SK-N-SH (cell line): ENCODE measurements around the gene GRIN1.

Experiments used
- EP300 ChIP-seq, 2 experiments: IDR thresholded peaks; 2 replicates each; pipeline versions ENCODE4 v1.4.0 to v1.6.1; 2012; ENCODE audit warnings: borderline replicate concordance in 1 of 2, low read depth in 1 of 2, low read length in 1 of 2
- EZH2phosphoT487 ChIP-seq: fragments of 200-600 bp; sonication (generic); IDR thresholded peaks from 2 replicates; pipeline ENCODE4 v1.6.1; 2017; ENCODE audit warnings: low read depth, mixed run types, mild to moderate bottlenecking, antibody characterized with exemption, moderate library complexity, borderline replicate concordance
- FOXM1 ChIP-seq: IDR thresholded peaks from 2 replicates; pipeline ENCODE4 v1.4.0; 2012; ENCODE audit warnings: low read depth, mild to moderate bottlenecking
- GATA2 ChIP-seq: sonication (generic); formaldehyde crosslinking; IDR thresholded peaks from 2 replicates; pipeline ENCODE4 v1.5.0; 2020; ENCODE audit warnings: mild to moderate bottlenecking, missing genetic modification reagents
- MXI1 ChIP-seq: IDR thresholded peaks from 2 replicates; pipeline ENCODE4 v1.6.1; 2012; ENCODE audit warnings: mild to moderate bottlenecking, low read depth, low read length, improper control_type of control experiment
- POLR2AphosphoS5 ChIP-seq: IDR thresholded peaks from 2 replicates; pipeline ENCODE4 v1.6.1; 2012; ENCODE audit warnings: low read depth, low read length
- RAD21 ChIP-seq: IDR thresholded peaks from 2 replicates; pipeline ENCODE4 v1.6.1; 2012; ENCODE audit warnings: mild to moderate bottlenecking, low read length
- SMC3 ChIP-seq: IDR thresholded peaks from 2 replicates; pipeline ENCODE4 v1.6.1; 2012; ENCODE audit warnings: low read depth, low read length, improper control_type of control experiment
- TAF1 ChIP-seq: IDR thresholded peaks from 2 replicates; pipeline ENCODE4 v1.6.1; 2012; ENCODE audit warnings: low read depth, mild to moderate bottlenecking, low read length, moderate library complexity, borderline replicate concordance
- TF ChIP-seq, protein P1 (sequence below): fragments of 200-600 bp; sonication (generic); IDR thresholded peaks from 2 replicates; pipeline ENCODE4 v1.6.1; 2017; ENCODE audit warnings: antibody characterized with exemption, mild to moderate bottlenecking, moderate library complexity
- TF ChIP-seq, protein P2 (sequence below): IDR thresholded peaks from 2 replicates; pipeline ENCODE4 v1.6.1; 2012; ENCODE audit warnings: mild to moderate bottlenecking, low read depth, low read length, moderate library complexity
- TF ChIP-seq, protein P3 (sequence below): IDR thresholded peaks from 2 replicates; pipeline ENCODE4 v1.4.0; 2012; ENCODE audit warnings: low read depth
- TF ChIP-seq, protein P4 (sequence below): IDR thresholded peaks from 2 replicates; pipeline ENCODE4 v1.4.0; 2012; ENCODE audit warnings: low read depth, borderline replicate concordance

DNA sequence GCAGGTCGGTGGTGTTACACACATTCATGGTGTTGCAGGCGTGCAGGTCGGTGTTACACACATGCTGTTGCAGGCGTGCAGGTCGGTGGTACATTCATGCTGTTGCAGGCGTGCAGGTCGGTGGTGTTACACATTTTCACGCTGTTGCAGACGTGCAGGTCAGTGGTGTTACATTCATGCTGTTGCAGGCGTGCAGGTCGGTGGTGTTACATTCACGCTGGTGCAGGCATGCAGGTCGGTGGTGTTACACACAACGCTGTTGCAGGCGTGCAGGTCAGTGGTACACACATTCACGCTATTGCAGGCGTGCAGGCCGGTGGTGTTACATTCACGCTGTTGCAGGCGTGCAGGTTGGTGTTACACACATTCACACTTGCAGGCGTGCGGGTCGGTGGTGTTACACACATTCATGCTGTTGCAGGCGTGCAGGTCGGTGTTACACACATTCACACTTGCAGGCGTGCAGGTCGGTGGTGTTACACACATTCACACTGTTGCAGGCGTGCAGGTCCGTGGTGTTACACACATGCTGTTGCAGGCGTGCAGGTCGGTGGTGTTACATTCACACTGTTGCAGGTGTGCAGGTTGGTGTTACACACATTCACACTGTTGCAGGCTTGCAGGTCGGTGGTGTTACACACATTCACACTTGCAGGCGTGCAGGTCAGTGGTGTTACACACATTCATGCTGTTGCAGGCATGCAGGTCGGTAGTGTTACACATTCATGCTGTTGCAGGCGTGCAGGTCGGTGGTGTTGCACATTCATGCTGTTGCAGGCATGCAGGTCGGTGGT lies 35.6 kb upstream of the GRIN1 start:
- TF ChIP-seq EP300 (IDR thresholded peaks at IDR 0.05; ENCODE audit: borderline replicate concordance in 1 of 2, low read depth in 1 of 2, low read length in 1 of 2) (no peak), TAF1 (no peak), GATA2 (no peak), FOXM1 (no peak), POLR2AphosphoS5 (no peak), EZH2phosphoT487 (no peak), MXI1 (no peak), RAD21 (no peak), SMC3 (no peak)
- TF ChIP-seq, protein P1, sequence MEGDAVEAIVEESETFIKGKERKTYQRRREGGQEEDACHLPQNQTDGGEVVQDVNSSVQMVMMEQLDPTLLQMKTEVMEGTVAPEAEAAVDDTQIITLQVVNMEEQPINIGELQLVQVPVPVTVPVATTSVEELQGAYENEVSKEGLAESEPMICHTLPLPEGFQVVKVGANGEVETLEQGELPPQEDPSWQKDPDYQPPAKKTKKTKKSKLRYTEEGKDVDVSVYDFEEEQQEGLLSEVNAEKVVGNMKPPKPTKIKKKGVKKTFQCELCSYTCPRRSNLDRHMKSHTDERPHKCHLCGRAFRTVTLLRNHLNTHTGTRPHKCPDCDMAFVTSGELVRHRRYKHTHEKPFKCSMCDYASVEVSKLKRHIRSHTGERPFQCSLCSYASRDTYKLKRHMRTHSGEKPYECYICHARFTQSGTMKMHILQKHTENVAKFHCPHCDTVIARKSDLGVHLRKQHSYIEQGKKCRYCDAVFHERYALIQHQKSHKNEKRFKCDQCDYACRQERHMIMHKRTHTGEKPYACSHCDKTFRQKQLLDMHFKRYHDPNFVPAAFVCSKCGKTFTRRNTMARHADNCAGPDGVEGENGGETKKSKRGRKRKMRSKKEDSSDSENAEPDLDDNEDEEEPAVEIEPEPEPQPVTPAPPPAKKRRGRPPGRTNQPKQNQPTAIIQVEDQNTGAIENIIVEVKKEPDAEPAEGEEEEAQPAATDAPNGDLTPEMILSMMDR: no peak
- TF ChIP-seq, protein P2, sequence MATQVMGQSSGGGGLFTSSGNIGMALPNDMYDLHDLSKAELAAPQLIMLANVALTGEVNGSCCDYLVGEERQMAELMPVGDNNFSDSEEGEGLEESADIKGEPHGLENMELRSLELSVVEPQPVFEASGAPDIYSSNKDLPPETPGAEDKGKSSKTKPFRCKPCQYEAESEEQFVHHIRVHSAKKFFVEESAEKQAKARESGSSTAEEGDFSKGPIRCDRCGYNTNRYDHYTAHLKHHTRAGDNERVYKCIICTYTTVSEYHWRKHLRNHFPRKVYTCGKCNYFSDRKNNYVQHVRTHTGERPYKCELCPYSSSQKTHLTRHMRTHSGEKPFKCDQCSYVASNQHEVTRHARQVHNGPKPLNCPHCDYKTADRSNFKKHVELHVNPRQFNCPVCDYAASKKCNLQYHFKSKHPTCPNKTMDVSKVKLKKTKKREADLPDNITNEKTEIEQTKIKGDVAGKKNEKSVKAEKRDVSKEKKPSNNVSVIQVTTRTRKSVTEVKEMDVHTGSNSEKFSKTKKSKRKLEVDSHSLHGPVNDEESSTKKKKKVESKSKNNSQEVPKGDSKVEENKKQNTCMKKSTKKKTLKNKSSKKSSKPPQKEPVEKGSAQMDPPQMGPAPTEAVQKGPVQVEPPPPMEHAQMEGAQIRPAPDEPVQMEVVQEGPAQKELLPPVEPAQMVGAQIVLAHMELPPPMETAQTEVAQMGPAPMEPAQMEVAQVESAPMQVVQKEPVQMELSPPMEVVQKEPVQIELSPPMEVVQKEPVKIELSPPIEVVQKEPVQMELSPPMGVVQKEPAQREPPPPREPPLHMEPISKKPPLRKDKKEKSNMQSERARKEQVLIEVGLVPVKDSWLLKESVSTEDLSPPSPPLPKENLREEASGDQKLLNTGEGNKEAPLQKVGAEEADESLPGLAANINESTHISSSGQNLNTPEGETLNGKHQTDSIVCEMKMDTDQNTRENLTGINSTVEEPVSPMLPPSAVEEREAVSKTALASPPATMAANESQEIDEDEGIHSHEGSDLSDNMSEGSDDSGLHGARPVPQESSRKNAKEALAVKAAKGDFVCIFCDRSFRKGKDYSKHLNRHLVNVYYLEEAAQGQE: no peak
- TF ChIP-seq, protein P3, sequence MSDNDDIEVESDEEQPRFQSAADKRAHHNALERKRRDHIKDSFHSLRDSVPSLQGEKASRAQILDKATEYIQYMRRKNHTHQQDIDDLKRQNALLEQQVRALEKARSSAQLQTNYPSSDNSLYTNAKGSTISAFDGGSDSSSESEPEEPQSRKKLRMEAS: no peak
- TF ChIP-seq, protein P4, sequence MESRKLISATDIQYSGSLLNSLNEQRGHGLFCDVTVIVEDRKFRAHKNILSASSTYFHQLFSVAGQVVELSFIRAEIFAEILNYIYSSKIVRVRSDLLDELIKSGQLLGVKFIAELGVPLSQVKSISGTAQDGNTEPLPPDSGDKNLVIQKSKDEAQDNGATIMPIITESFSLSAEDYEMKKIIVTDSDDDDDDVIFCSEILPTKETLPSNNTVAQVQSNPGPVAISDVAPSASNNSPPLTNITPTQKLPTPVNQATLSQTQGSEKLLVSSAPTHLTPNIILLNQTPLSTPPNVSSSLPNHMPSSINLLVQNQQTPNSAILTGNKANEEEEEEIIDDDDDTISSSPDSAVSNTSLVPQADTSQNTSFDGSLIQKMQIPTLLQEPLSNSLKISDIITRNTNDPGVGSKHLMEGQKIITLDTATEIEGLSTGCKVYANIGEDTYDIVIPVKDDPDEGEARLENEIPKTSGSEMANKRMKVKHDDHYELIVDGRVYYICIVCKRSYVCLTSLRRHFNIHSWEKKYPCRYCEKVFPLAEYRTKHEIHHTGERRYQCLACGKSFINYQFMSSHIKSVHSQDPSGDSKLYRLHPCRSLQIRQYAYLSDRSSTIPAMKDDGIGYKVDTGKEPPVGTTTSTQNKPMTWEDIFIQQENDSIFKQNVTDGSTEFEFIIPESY: no peak
